ENCODE results near the gene GPSM1.

- TF ChIP-seq CTCF (IDR thresholded peaks at IDR 0.05 in 8 of 11, conservative IDR thresholded peaks at IDR 0.05 in 3 of 11) (no peak), POLR2AphosphoS5 (IDR thresholded peaks at IDR 0.05) (no peak)
These were observed 31.5 kb downstream of the GPSM1 start for GRCh38 chr9:136358888-136359287.
